Measurements from ENCODE around the gene SSR4. TPM values are rescaled to one million over a fixed set of nuclear protein-coding genes. Genes with fewer than 3 reads are reported as not detected.

SSR4 gene
- total RNA-seq, 1 donor from 2014 or later, result 59.6 TPM

DNA sequence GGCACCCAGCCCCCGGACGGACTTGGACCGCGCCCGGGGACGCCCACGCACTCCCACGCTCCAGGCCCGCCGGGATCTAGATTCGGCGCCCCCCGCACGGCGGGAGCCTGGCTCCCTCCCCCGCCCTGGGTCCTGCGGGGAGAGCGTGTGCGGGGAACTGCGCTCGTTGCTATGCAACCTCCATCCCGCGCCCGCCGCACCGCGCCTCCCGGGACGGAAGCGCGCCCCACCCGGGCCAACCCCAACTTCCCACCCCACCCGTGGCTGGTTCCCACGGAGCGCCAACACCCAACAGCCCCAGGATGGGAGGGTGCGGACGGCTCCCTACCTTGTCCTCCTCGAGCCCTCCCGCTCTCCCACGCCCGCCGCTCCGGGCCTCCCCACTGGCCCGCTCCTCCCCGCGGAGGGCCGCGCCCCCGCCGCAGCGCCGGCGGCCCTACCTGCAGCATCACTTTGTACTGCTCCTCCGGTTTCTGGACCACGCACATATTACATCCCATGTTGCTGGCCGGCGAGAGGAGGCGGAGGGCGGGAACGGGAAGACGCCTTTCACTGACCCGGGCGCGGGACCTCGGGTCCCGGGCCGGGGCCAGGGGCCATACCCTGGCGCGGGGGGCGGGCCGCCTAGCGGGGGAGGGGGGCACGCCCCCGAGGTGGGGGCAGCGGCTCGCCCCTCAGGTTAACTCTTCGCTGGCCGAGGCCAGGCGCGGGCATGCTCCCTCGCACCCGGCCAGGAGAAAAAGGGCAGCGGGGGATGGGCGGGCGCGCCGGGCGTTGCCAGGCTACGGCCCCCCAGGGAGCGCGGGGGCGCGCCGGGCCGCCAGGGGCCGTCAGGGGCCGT, 35.6 kb downstream of the SSR4 start, which contains the start of gene PDZD4:
Gene PDZD4, minus strand, starts transcription at position 746 of the 841 bp plus-strand sequence. Its CDS starts 246 bp downstream, at position 500.
- no peak for DNase-seq (ENCODE audit: low read depth)

DNA sequence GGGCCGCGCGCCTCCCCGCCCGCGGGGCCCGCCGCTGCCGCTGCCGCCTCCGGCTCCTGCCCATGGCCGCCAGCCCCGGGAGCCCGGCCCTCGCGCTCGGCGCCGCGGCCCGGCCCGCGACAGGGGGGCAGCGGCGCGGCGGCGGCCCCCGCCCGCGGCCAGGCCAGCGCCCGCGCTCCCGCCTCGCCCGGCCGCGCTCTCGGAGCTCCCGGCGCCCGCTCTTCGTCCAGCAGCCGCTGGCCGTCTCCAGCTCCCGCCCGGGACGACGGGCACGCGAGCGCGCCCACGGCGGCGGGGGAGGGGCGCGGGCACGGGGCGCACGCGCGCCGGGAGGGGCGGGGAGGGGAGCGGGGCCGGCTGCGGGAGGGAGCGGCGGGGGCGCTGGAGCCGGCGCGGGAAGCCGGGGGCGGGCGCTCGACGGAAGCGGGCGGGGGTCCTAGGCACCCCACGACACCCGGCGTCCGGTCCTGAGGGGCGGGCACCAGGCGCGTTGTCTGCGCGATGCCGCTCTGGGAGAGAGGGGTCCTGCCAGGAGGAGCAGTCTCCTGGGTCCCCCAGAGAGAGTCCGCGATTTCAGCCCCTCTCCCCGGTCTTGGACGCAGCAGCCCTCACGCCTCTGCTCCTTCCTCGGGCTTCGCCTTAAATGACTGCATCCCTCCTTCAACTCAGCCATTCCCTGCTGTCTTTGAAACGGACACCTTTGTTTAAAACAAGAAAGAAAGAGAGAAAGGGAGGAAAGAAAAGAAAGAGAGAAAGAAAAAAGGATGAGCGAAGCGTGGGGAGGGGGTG, 36.4 kb downstream of the SSR4 start:
- no peak for DNase-seq (ENCODE audit: low read depth)

DNA sequence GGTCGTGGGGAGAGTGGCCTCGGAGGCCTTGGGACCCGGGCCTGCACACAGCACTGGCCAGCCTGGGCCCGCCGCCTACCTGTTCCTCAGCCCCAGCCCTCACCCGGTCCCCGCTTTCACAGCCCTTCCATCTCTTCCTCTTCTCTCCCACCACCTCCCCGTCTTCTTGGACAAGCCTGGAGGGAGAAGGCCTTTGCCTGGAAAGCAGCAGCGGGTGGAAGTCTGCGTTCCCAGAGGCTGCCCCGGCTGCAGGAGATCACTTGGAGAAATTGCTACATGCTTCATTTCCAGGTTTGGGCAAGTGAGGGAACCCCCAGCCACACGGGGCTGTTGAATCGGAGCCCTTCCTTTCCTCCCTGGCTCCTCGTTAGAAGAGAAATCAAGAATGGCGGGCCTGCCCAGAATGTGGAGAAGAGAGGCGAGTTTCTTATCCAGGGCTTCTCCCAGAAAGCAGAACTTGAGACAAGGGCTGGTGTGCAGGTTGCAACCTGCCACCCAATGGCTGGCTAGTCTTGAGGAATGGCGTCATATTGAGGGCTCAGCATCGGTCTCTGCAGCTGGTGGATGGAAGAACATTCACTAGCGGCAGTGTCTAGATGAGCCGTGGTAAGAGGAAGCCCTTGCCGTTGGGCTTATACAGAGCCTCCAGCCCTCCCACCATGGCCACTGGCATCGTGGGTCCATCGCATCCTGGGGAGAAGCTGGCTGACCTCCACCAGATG, 37.1 kb downstream of the SSR4 start:
- no peak for DNase-seq (ENCODE audit: low read depth)

DNA sequence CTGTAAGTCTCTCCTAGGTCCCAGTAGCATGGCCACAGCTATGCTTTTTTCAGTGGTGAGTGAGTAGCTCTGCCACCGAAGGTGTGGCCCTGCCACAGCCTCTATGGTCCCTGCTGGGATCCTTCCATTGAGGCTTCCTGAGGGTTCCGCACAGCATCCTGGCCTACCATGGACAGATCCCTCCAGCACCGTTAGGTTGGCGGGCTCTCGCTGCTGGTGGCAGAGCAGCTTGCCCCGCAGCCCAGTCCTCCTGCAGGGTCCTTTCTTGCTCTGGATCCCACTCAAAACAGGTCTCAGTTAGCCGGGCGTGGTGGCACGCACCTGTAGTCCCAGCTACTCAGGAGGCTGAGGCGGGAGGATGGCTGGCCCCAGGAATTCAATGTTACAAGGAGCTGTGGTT, 38.3 kb downstream of the SSR4 start:
- no peak for DNase-seq (ENCODE audit: low read depth)

DNA sequence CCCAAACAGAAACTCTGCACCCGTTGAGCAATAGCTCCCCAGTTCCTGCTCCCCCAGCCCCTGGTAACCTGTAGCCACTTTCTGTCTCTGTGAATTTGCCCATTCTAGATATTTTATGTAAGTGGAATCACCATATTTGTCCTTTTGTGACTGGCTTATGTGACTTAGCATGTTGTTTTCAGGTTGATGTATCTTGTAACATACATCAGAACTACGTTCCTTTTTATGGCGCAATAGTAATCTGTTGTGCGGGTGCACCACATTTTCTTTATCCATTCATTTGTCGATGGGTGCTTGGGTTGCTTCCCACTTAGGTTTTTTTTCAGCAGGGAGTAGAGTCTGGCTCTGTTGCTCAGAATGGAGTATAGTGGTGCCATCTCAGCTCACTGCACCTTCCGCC, 42.5 kb downstream of the SSR4 start:
- DNase-seq (ENCODE audit: low read depth), result no peak

DNA sequence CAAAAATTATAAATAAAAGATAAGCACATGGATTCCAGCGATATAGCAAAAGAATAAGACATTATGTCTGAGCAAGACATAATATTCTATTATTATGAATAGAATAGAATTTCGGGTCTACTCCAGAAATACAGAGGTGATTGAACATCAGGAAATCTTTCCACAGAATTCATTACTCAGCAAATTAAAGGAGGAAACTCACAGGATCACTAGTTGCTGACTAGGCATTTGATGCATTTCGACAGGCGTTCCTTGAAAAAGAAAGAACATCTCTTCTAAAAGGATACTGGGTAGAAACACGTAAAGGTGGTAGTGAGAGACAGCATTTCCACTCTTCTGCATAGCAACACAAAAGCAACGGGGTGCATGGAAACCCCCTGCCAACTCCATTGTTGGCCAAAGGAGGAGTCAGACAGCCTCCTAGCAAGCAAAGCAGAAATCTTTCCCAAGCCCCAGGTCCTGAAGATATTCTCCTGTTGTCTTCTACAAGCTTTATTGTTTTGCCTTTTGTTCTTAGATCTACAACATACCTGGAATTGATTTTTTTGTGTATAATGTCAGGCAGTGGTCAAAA, 50.1 kb downstream of the SSR4 start:
- DNase-seq (ENCODE audit: low read depth), result no peak

DNA sequence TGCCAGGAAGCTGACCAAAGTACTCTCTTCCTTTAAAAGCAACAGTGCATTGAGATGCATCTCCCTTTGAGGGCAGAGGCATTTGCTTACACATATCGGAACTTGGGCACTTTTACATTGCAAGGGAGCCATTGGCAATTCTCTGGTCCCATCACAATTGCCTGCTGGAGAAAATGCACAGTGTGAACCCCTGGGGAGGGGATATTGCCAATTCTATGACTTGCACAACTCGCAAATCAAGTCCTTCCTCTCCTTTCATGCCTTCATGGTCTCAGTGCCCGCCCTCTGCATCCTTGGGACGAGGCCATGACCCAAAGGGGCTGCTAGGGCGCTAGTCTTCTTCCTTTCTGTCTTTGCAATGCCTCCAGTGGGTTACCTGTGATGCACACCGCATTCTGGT, 50.7 kb downstream of the SSR4 start:
- DNase-seq (ENCODE audit: low read depth), result no peak

DNA sequence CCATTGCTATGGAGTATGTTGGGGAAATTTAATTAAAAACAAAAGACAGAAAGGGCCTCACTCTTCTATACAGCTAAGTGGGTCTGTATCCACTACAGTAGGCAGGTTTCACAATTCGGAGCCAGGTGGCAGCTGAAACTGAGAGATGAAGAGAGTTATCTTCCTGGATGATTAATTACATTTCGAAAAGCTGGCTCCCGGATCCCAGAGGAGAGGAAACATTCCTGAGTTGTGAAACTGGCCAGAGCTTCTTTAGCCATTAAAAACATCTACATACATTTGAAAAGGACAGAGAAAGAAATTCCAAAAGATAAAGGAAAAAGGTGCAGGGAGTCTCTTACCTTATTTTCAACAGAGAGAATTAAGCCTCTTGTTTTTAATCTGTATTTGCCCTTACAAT, 51.4 kb downstream of the SSR4 start:
- DNase-seq (ENCODE audit: low read depth), result no peak

Other genes starting within 250 kb of the SSR4 start
- 13.9 and 42.2 TPM in 2 replicates for gene CCNQ, start 195.5 kb upstream of the SSR4 start, total RNA-seq
- 1.1 TPM in 1 of 2 replicates, not detected in the other for gene DUSP9, start 147.5 kb upstream of the SSR4 start, total RNA-seq
- 0.75 TPM in 1 of 2 replicates, not detected in the other for gene PNCK, start 120.9 kb upstream of the SSR4 start, total RNA-seq
- 9.2 and 80.4 TPM in 2 replicates for gene SLC6A8, start 106.7 kb upstream of the SSR4 start, total RNA-seq
- 233 and 273 TPM in 2 replicates for gene BCAP31, start 70.3 kb upstream of the SSR4 start, total RNA-seq
- gene ABCD1, start 69.8 kb upstream of the SSR4 start, total RNA-seq, result 10.6 and 22.3 TPM in 2 replicates
- gene PLXNB3, start 30.4 kb upstream of the SSR4 start, total RNA-seq, result 2.6 and 10.3 TPM in 2 replicates
- 0.17 and 0.25 TPM in 2 replicates for gene SRPK3, start 13.6 kb upstream of the SSR4 start, total RNA-seq
- 71.7 and 80.9 TPM in 2 replicates for gene IDH3G, start 293 bp upstream of the SSR4 start, total RNA-seq
- under 0.01 and 0.30 TPM in 2 replicates for gene PDZD4, start 35.9 kb downstream of the SSR4 start, total RNA-seq
- 88.0 and 623 TPM in 2 replicates for gene L1CAM, start 91.5 kb downstream of the SSR4 start, total RNA-seq
- 0.70 and 1.0 TPM in 2 replicates for gene AVPR2, start 110.0 kb downstream of the SSR4 start, total RNA-seq
- gene ARHGAP4, start 131.6 kb downstream of the SSR4 start, total RNA-seq, result 11.8 and 19.3 TPM in 2 replicates
- gene NAA10, start 140.4 kb downstream of the SSR4 start, total RNA-seq, result 51.8 and 52.8 TPM in 2 replicates
- 1.9 and 3.6 TPM in 2 replicates for gene RENBP, start 150.0 kb downstream of the SSR4 start, total RNA-seq
- gene HCFC1, start 177.2 kb downstream of the SSR4 start, total RNA-seq, result 11.6 and 34.7 TPM in 2 replicates
- gene TMEM187, start 178.1 kb downstream of the SSR4 start, total RNA-seq, result 5.4 and 8.3 TPM in 2 replicates
- gene IRAK1, start 225.2 kb downstream of the SSR4 start, total RNA-seq, result 78.7 and 79.4 TPM in 2 replicates